Measurements from ENCODE around the gene CYP24A1.

Gene CYP24A1

DNA sequence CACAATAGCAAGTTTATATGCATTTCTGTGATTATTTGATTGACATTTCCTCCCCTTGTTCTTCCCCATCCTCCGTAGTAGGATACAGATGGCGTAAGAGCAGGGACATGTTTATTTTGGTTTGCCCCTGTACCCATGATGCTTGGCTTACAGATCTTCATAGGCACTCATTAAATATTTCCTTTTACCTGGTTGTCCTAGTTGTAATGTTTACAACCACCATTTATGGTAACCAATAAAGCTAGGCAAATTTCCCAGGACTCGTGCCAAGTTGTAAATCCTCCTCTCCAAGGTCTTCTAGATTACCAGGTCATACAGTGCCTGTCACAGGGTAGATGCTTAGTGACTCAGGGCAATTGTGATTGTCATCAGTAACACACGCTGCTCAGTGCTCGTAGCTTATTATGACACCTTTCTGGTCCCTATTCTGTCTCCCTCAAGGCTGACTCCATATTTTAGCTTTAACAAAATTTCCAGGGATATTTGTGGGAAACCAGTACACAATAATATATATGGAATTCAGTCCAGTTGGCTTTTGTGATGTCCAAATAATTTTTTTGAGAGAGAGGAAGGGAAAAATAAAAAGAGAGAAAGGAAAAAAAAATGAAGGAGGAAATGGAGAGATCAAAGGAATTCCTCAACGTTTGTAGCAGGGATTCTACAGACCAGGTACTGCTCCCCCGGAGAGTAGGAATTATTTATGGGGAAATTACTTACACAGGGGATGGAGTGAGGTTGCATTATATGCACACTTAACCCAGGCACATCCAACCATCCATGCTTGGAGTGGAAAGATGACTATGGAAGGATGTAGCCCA lies 24.6 kb downstream of the CYP24A1 start:
- no peak for DNase-seq (ENCODE audit: low spot score)
- TF ChIP-seq, protein P1, sequence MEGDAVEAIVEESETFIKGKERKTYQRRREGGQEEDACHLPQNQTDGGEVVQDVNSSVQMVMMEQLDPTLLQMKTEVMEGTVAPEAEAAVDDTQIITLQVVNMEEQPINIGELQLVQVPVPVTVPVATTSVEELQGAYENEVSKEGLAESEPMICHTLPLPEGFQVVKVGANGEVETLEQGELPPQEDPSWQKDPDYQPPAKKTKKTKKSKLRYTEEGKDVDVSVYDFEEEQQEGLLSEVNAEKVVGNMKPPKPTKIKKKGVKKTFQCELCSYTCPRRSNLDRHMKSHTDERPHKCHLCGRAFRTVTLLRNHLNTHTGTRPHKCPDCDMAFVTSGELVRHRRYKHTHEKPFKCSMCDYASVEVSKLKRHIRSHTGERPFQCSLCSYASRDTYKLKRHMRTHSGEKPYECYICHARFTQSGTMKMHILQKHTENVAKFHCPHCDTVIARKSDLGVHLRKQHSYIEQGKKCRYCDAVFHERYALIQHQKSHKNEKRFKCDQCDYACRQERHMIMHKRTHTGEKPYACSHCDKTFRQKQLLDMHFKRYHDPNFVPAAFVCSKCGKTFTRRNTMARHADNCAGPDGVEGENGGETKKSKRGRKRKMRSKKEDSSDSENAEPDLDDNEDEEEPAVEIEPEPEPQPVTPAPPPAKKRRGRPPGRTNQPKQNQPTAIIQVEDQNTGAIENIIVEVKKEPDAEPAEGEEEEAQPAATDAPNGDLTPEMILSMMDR (IDR thresholded peaks at IDR 0.05; ENCODE audit: extremely low read depth, missing control alignments) = no peak

DNA sequence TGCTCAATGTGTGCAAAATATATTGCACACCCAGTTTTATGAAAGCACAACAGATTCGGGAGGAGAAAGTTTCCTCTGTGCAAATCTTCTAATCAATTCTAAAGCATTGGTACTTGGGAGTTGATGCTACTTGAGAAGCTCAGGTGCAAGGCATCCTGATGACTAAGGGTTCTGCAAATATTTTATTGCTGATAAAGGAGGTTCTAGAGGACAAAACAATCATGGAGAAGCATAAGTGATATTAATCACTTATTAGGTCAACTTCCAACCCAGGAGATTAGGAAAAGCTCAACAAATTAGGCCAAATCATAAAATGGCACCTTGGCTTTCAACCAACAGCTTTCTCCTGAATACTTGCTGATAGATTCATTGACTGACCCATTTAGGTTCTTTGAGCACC lies 27.1 kb downstream of the CYP24A1 start:
- TF ChIP-seq, protein P1 (IDR thresholded peaks at IDR 0.05; ENCODE audit: extremely low read depth, missing control alignments) = no peak
- DNase-seq (ENCODE audit: low spot score) = no peak

DNA sequence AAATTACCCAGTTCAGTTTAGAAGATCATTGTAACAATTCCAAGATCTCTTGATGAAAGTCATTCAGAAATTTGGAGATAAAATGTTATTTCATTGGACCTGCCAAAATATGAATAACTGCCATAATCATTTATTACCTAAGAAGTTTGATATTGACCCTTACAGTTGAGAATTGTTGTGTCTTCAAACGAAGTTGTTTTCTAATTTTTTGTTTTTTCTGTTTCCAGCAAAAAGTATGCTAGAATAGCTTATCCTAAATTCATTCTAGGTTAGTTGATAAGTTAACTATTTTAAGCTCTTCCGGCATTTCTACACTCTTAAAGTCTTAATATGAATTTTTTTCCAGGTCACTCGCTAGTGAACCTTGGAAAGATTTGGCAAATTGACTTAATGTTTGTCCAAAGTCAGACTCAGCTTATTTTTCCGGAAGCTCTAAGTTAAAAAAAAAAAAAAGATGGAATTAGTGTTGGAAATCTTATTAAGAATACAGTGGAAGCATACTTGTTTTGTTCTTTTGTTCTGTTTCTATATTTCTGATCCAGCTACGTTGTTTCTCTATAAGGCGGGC lies 28.9 kb downstream of the CYP24A1 start:
- DNase-seq (ENCODE audit: low spot score) = no peak
- TF ChIP-seq, protein P1 (IDR thresholded peaks at IDR 0.05; ENCODE audit: extremely low read depth, missing control alignments) = no peak

DNA sequence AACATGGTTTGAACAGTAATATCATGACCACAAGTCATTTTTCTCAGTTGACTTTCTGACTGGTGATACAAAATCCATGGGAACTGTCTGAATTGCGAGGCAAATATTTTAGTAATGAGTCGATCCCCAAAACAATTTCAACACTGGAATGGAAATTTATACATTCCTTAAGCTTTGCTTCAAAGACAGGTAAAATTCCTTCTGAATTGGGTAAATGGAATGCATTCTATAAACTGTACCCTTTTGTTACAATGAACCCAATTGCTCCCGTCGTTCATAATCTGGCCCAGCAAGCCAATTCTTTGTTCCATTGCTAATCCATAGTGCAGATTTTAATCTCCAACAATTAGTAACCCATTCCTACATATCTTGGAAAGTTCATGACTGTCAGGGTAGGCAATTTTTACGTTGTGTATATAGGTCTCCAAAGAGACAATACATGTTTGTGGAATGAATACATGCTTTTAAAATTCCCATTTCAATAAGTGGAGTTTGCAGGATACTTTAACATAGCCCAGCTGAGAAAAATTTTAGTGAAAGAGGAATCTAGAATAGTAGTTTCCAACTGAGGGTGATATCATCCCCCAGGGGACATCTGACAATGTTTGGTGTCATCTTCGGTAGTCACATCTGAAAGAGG lies 32.7 kb downstream of the CYP24A1 start:
- DNase-seq (ENCODE audit: low spot score) = no peak
- TF ChIP-seq, protein P1 (IDR thresholded peaks at IDR 0.05; ENCODE audit: extremely low read depth, missing control alignments) = no peak

DNA sequence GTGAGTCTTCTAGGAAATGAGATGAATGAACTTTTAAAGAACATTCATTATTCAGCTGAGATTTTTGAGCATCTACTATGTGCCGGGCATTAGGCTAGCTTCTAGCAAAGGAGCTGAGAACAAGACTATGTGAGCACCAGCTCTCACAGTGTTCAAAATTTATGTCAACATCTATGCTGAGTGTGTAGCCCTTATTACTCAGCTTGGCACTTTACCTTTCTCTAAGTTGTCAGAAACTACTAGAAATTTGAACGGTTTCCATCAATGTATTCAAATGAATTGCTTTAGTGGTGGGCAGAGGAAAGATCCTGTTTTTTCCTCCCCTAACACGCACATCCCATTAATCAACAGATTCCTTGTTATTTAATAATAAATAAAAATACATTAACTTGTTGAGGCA lies 33.3 kb downstream of the CYP24A1 start:
- no peak for DNase-seq (ENCODE audit: low spot score)
- TF ChIP-seq, protein P1 (IDR thresholded peaks at IDR 0.05; ENCODE audit: extremely low read depth, missing control alignments) = no peak

DNA sequence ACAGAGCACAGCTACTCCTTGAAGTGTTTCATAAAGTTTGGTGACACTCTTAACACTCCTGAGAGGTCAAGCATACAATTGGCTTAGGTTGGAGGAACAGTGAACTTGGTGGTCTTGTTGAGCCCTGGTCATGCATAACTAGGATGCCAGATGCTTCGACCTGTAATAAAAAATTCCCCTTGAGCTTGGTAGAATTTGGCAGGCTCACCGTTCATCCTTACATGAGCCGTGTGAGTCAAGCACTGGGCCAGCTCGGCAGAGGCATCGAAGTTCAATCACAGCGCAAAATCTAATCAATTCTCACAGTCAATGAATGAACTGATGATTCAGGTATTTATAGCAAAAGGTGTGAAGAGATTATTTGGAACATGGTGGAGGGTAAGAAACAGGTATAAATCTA lies 33.7 kb downstream of the CYP24A1 start:
- DNase-seq (ENCODE audit: low spot score) = no peak

More for the DNA sequence above, 33.7 kb downstream of the CYP24A1 start:
- TF ChIP-seq, protein P1 (IDR thresholded peaks at IDR 0.05; ENCODE audit: extremely low read depth, missing control alignments) = no peak

Data from GM20000 (cell line).